A549 treated with AZD2906 at 1 μM for 4 hours (cell line): ENCODE measurements around the gene PIK3C3. TPM values are rescaled to one million over a fixed set of nuclear protein-coding genes. Genes with fewer than 3 reads are reported as not detected.

Experiments used
- total RNA-seq: library from RNA; stranded (reverse); fragments of 200-300 nt; extraction: Qiagen RNA extraction; gene quantifications from 5 replicates; pipeline ENCODE4 v1.2.3, GENCODE V29; 2022

Gene PIK3C3
- 18.7 to 20.8 TPM (median 19.5 TPM) in 5 replicates for total RNA-seq

DNA sequence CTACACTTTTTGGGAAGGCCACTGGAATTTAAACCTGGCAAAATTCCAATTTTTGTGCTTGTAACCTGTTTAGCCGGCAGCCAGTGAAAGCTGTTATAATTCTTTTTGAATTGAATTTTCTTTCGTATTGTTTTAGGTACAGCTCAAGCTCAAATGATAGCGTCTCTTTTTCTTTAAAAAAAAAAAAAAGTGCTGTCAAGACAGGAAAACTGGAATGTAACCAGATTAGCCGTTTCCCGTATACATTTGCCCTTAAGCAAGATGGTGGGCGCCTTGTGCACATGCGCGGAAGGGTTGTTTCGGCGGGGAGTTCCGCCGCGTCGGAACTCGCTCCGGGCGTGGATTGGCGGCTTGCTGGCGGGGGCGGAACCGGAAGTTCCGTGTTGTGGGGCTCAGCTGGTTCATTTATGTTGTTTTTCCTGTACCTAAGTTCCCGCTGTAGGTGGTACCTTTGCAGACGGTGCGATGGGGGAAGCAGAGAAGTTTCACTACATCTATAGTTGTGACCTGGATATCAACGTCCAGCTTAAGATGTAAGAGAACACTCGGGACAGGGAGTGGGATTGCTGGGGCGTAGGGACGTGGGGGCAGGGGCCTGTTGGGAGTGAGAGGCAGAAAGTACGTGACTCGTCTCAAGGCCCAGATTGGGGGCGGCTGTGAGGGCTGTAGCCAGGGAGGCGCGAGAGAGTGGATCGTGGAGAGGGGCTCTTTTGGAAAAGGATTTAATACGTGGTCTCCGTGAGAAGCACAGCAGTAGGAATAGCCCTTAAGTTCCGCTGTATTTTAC is at the start of gene PIK3C3:
TSS of gene PIK3C3 (plus strand) at position 408 of the 787 bp plus-strand sequence. CDS start at position 466, 58 bp downstream.

